ENCODE data around the gene PPP1R11.

DNA sequence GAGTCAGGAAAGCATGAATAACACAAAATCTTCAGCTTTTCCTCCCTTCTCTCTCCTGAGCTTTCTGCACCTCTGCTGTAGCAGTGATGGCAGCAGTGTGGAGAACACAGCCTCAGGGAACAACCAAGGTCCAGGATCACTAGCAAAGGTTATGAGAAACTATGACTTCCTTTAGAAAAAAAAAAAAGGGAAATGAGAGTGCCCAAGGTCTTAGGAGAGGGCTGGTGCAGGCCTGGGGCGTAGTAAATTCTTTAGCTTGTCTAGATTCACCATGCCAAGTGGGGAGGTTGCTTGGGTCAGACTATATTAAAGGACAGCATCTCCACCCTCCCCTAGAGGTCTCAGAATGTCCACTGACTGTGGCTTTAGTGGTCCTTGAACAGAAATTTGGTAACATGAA lies 46.4 kb upstream of the PPP1R11 start:
- no peak for TF ChIP-seq POLR2A (IDR thresholded peaks at IDR 0.05)
- TF ChIP-seq POLR2AphosphoS5 (IDR thresholded peaks at IDR 0.05) = no peak
- TF ChIP-seq, protein P1, sequence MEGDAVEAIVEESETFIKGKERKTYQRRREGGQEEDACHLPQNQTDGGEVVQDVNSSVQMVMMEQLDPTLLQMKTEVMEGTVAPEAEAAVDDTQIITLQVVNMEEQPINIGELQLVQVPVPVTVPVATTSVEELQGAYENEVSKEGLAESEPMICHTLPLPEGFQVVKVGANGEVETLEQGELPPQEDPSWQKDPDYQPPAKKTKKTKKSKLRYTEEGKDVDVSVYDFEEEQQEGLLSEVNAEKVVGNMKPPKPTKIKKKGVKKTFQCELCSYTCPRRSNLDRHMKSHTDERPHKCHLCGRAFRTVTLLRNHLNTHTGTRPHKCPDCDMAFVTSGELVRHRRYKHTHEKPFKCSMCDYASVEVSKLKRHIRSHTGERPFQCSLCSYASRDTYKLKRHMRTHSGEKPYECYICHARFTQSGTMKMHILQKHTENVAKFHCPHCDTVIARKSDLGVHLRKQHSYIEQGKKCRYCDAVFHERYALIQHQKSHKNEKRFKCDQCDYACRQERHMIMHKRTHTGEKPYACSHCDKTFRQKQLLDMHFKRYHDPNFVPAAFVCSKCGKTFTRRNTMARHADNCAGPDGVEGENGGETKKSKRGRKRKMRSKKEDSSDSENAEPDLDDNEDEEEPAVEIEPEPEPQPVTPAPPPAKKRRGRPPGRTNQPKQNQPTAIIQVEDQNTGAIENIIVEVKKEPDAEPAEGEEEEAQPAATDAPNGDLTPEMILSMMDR (IDR thresholded peaks at IDR 0.05 in 8 of 11, conservative IDR thresholded peaks at IDR 0.05 in 3 of 11) = no peak
